Measurements from ENCODE around the gene PLEKHM3. TPM values are rescaled to one million over a fixed set of nuclear protein-coding genes. Genes with fewer than 3 reads are reported as not detected.

PLEKHM3 gene
- total RNA-seq, 3 donors from 2014 or later (not counting 1 experiment from before 2014, with no cell fraction given): 21.7 to 27.7 (median 26.3) TPM

DNA sequence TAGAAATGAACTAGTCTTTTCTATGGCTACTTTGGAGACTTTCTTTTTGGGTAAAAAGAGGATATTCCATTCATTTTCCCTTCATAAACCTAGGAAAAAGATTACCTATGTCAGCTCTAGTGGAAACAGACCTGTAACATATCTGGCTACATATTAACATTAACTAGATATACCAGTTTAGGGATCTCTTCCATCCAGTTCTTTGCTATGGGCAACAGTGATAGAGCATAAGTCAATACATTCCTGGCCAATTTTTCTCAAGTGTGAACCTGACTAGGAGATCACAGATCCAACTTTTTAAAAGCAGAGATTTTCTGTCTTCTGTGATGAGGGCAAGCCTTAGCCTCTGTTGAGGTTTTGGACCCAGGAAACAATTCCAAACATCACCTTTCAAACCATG is 34.5 kb downstream of the PLEKHM3 start:
- TF ChIP-seq, protein P1, sequence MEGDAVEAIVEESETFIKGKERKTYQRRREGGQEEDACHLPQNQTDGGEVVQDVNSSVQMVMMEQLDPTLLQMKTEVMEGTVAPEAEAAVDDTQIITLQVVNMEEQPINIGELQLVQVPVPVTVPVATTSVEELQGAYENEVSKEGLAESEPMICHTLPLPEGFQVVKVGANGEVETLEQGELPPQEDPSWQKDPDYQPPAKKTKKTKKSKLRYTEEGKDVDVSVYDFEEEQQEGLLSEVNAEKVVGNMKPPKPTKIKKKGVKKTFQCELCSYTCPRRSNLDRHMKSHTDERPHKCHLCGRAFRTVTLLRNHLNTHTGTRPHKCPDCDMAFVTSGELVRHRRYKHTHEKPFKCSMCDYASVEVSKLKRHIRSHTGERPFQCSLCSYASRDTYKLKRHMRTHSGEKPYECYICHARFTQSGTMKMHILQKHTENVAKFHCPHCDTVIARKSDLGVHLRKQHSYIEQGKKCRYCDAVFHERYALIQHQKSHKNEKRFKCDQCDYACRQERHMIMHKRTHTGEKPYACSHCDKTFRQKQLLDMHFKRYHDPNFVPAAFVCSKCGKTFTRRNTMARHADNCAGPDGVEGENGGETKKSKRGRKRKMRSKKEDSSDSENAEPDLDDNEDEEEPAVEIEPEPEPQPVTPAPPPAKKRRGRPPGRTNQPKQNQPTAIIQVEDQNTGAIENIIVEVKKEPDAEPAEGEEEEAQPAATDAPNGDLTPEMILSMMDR (IDR thresholded peaks at IDR 0.05): no peak
- no peak overlapping the region for H3K4me3 Mint-ChIP-seq
- H3K27me3 Mint-ChIP-seq (ENCODE audit: low read depth in 2 of 2): no peaks in the 10 kb centered on the region
- Histone ChIP-seq H3K27ac (ENCODE audit: low read length) (no peak overlapping the region), H3K9me3 (ENCODE audit: control insufficient read depth, insufficient read depth, low read length) (no peaks in the 10 kb centered on the region), H3K4me3 (ENCODE audit: low read length) (no peak overlapping the region), H3K36me3 (ENCODE audit: control insufficient read depth, insufficient read depth, low read length) (no peaks in the 10 kb centered on the region), H3K4me1 (ENCODE audit: control insufficient read depth, insufficient read depth, low read length) (peaks cover 3% of the 10 kb centered on the region), H3K27me3 (ENCODE audit: control insufficient read depth, insufficient read depth, low read length) (no peaks in the 10 kb centered on the region)
- H3K4me1 Mint-ChIP-seq: peaks cover 6 to 8% of the 10 kb centered on the region in 2 donors
- H3K9me3 Mint-ChIP-seq: no peaks in the 10 kb centered on the region
- no peak for ATAC-seq
- H3K27ac Mint-ChIP-seq: no peak overlapping the region
- DNase-seq: no peak
- H3K36me3 Mint-ChIP-seq: peaks cover 4% of the 10 kb centered on the region
- intact Hi-C loops (cut with micrococcal nuclease): no loop called here

DNA sequence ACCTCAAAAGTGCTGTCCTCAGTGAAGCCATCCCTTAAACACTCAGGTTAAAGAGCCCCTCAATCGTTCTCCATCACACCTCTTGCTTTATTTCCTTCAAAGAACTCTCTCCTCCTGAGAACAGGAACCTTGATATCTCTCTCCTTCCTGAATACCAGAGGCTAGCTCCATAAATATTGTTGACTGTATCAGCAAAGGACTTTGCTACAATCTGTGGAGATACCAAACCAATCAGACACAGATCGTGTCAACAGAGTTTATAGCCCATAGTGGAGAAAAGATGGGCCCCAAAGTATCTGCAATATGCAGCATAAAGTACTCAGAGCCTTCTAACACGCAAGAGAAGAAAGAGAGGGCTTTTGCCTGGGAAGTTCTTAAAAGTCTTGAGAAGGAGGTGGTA is 36.4 kb downstream of the PLEKHM3 start:
- no peak overlapping the region for H3K4me3 Mint-ChIP-seq
- no peaks in the 10 kb centered on the region for H3K9me3 ChIP-seq (ENCODE audit: control insufficient read depth, insufficient read depth, low read length)
- TF ChIP-seq, protein P1 (IDR thresholded peaks at IDR 0.05): no peak
- intact Hi-C loops (cut with micrococcal nuclease): no loop called here
- no peak overlapping the region for H3K4me3 ChIP-seq (ENCODE audit: low read length)
- H3K36me3 Mint-ChIP-seq: no peaks in the 10 kb centered on the region
- no peaks in the 10 kb centered on the region for H3K36me3 ChIP-seq (ENCODE audit: control insufficient read depth, insufficient read depth, low read length)
- 88% methylated on average over 3 of the region's 3 CpGs for WGBS (ENCODE audit: insufficient coverage)
- no peak for ATAC-seq
- no peak for DNase-seq
- peaks cover 15% of the 10 kb centered on the region in 2 donors for H3K4me1 Mint-ChIP-seq
- no peak overlapping the region for H3K27ac ChIP-seq (ENCODE audit: low read length)
- no peaks in the 10 kb centered on the region for H3K27me3 ChIP-seq (ENCODE audit: control insufficient read depth, insufficient read depth, low read length)
- no peaks in the 10 kb centered on the region for H3K9me3 Mint-ChIP-seq
- peaks cover 3% of the 10 kb centered on the region for H3K4me1 ChIP-seq (ENCODE audit: control insufficient read depth, insufficient read depth, low read length)
- no peak overlapping the region for H3K27ac Mint-ChIP-seq
- no peaks in the 10 kb centered on the region for H3K27me3 Mint-ChIP-seq (ENCODE audit: low read depth in 2 of 2)

DNA sequence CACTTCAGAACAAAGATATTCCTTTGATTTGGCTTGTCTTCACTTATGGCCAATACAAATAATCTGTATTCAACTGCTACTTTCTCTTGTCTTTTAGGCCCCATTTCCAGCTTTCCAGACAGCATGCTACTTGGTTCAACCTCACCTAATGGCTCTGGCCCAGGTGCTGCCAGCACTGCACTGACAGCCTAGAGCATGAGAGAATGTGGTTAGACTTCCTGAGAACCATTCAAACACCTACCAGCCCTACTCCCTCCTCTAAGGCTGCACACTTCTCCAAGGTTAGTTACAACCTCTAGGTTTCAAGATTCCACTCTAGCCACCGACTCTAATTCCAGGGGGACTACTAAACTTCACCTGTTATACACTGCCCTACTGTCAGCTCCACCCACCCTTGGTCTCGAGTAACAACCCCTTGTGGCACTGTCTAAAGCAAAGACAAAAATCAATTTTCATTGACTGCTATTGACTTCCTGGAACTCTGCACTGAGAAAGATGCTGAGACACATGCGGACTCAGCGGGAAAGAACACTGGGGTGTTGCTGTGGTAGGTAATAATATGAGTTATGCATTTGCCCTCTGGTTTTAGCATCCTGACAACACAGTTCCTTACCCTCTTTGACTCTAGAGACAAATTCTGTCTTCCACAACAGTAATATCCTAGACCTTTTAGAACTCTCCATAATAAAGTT is 38.2 kb downstream of the PLEKHM3 start:
- intact Hi-C loops (cut with micrococcal nuclease): no loop called here
- no peak overlapping the region for H3K4me3 Mint-ChIP-seq
- Histone ChIP-seq H3K27me3 (ENCODE audit: control insufficient read depth, insufficient read depth, low read length) (no peaks in the 10 kb centered on the region), H3K4me1 (ENCODE audit: control insufficient read depth, insufficient read depth, low read length) (peaks cover 5% of the 10 kb centered on the region), H3K9me3 (ENCODE audit: control insufficient read depth, insufficient read depth, low read length) (no peaks in the 10 kb centered on the region), H3K4me3 (ENCODE audit: low read length) (no peak overlapping the region), H3K36me3 (ENCODE audit: control insufficient read depth, insufficient read depth, low read length) (no peaks in the 10 kb centered on the region), H3K27ac (ENCODE audit: low read length) (no peak overlapping the region)
- TF ChIP-seq, protein P1 (IDR thresholded peaks at IDR 0.05): no peak
- 93% methylated on average over 4 of the region's 4 CpGs for WGBS (ENCODE audit: insufficient coverage)
- H3K27me3 Mint-ChIP-seq (ENCODE audit: low read depth in 2 of 2): no peaks in the 10 kb centered on the region
- ATAC-seq (peak in 1 of 3 donors; percentile 50), DNase-seq (no peak)
- peaks cover 14 to 16% of the 10 kb centered on the region in 2 donors for H3K4me1 Mint-ChIP-seq
- H3K36me3 Mint-ChIP-seq: no peaks in the 10 kb centered on the region
- H3K9me3 Mint-ChIP-seq: no peaks in the 10 kb centered on the region
- no peak overlapping the region for H3K27ac Mint-ChIP-seq

Measured in natural killer cell (primary cell).